H9 (cell line): ENCODE measurements around the gene RUNX2. TPM values are rescaled to one million over a fixed set of nuclear protein-coding genes. Genes with fewer than 3 reads are reported as not detected.

ENCODE experiments used
- DNase-seq: peaks from one replicate; pipeline ENCODE4 v3.0.0-alpha.2; 2017
- H2AFZ ChIP-seq: one replicate; pipeline ENCODE4 v1.6.1; 2013; ENCODE audit warnings: mild to moderate bottlenecking, low read length, control low read depth, moderate library complexity
- H2AK5ac ChIP-seq: 2 replicates; pipeline ENCODE4 v1.6.1; 2013; ENCODE audit warnings: low read length, control low read depth, mixed read lengths; ENCODE audit not compliant: insufficient read length
- H2BK120ac ChIP-seq: one replicate; pipeline ENCODE4 v1.6.1; 2013; ENCODE audit warnings: low read depth, mild to moderate bottlenecking, low read length, control low read depth, inconsistent platforms; ENCODE audit not compliant: poor library complexity, severe bottlenecking
- H2BK12ac ChIP-seq: 2 replicates; pipeline ENCODE4 v1.6.1; 2013; ENCODE audit warnings: low read length, control low read depth, mixed read lengths, low read depth; ENCODE audit not compliant: insufficient read length
- H2BK15ac ChIP-seq: 2 replicates; pipeline ENCODE4 v1.6.1; 2013; ENCODE audit warnings: low read depth, low read length, control low read depth
- H2BK20ac ChIP-seq: one replicate; pipeline ENCODE4 v1.6.1; 2013; ENCODE audit warnings: low read depth, mild to moderate bottlenecking, low read length, control low read depth, inconsistent platforms; ENCODE audit not compliant: poor library complexity, severe bottlenecking
- H2BK5ac ChIP-seq: 2 replicates; pipeline ENCODE4 v1.6.1; 2013; ENCODE audit warnings: low read length, control low read depth, mixed read lengths; ENCODE audit not compliant: insufficient read length
- H3K14ac ChIP-seq: 2 replicates; pipeline ENCODE4 v1.6.1; 2013; ENCODE audit warnings: low read length, control low read depth; ENCODE audit not compliant: insufficient read depth
- H3K18ac ChIP-seq: 2 replicates; pipeline ENCODE4 v1.6.1; 2013; ENCODE audit warnings: low read depth, mild to moderate bottlenecking, mixed read lengths, low read length, control low read depth; ENCODE audit not compliant: insufficient read length
- H3K23ac ChIP-seq: 2 replicates; pipeline ENCODE4 v1.6.1; 2013; ENCODE audit warnings: low read length, control low read depth, mixed read lengths, low read depth; ENCODE audit not compliant: insufficient read length
- H3K23me2 ChIP-seq: 2 replicates; pipeline ENCODE4 v1.6.1; 2013; ENCODE audit warnings: low read depth, mild to moderate bottlenecking, mixed read lengths, low read length, control low read depth; ENCODE audit not compliant: insufficient read length, poor library complexity, severe bottlenecking
- H3K27ac ChIP-seq: 2 replicates; pipeline ENCODE4 v1.5.1; 2013; ENCODE audit warnings: low read length, control low read depth, mixed read lengths, low read depth; ENCODE audit not compliant: insufficient read length
- H3K27me3 ChIP-seq: 2 replicates; pipeline ENCODE4 v1.6.1; 2013; ENCODE audit warnings: low read length, control low read depth, inconsistent platforms; ENCODE audit not compliant: insufficient read depth
- H3K4ac ChIP-seq: 2 replicates; pipeline ENCODE4 v1.6.1; 2013; ENCODE audit warnings: low read depth, mild to moderate bottlenecking, control low read depth, inconsistent platforms, low read length, moderate library complexity
- H3K4me1 ChIP-seq: 2 replicates; pipeline ENCODE4 v1.6.1; 2013; ENCODE audit warnings: low read length, control low read depth, inconsistent platforms; ENCODE audit not compliant: insufficient read depth
- H3K4me2 ChIP-seq: 2 replicates; pipeline ENCODE4 v1.6.1; 2013; ENCODE audit warnings: low read length, control low read depth, mixed read lengths; ENCODE audit not compliant: insufficient read length, insufficient read depth
- H3K56ac ChIP-seq: 2 replicates; pipeline ENCODE4 v1.6.1; 2013; ENCODE audit warnings: low read depth, mild to moderate bottlenecking, mixed read lengths, low read length, control low read depth; ENCODE audit not compliant: insufficient read length
- H3K79me1 ChIP-seq: 2 replicates; pipeline ENCODE4 v1.6.1; 2013; ENCODE audit warnings: low read depth, mild to moderate bottlenecking, moderate library complexity, low read length, control low read depth, inconsistent platforms; ENCODE audit not compliant: insufficient read depth, poor library complexity, severe bottlenecking
- H3K79me2 ChIP-seq: 2 replicates; pipeline ENCODE4 v1.6.1; 2013; ENCODE audit warnings: low read length, control low read depth, inconsistent platforms; ENCODE audit not compliant: insufficient read depth
- H3K9ac ChIP-seq: 2 replicates; pipeline ENCODE4 v1.6.1; 2013; ENCODE audit warnings: low read length, control low read depth, mixed read lengths; ENCODE audit not compliant: insufficient read length; ENCODE audit errors: extremely low read depth
- H3K9me3 ChIP-seq: one replicate; pipeline ENCODE4 v1.6.1; 2013; ENCODE audit warnings: low read depth, low read length, inconsistent platforms; ENCODE audit not compliant: control insufficient read depth
- H3T11ph ChIP-seq: one replicate; pipeline ENCODE4 v1.6.1; 2013; ENCODE audit warnings: mild to moderate bottlenecking, low read length, control low read depth, inconsistent platforms
- H4K20me1 ChIP-seq: one replicate; pipeline ENCODE4 v1.6.1; 2013; ENCODE audit not compliant: control insufficient read depth, insufficient read length, insufficient read depth
- H4K5ac ChIP-seq: 2 replicates; pipeline ENCODE4 v1.6.1; 2013; ENCODE audit warnings: low read depth, mild to moderate bottlenecking, mixed read lengths, low read length, control low read depth; ENCODE audit not compliant: insufficient read length
- H4K8ac ChIP-seq: replicated peaks from 2 replicates; pipeline ENCODE4 v1.6.1; 2013; ENCODE audit warnings: low read length, control low read depth, mixed read lengths, low read depth; ENCODE audit not compliant: insufficient read length
- H4K91ac ChIP-seq: 2 replicates; pipeline ENCODE4 v1.6.1; 2013; ENCODE audit warnings: low read depth, mild to moderate bottlenecking, moderate library complexity, mixed read lengths, low read length, control low read depth; ENCODE audit not compliant: insufficient read length
- H3K27ac Mint-ChIP-seq, 3 experiments: 2 replicates in 2 of 3; 3 replicates in 1 of 3; pipeline ENCODE4 v1.8.0; 2020 to 2021; ENCODE audit warnings: mixed read lengths in 3 of 3, mild to moderate bottlenecking in 1 of 3, moderate library complexity in 1 of 3
- H3K27me3 Mint-ChIP-seq: 2 replicates; pipeline ENCODE4 v1.8.0; 2021; ENCODE audit warnings: low read depth, mild to moderate bottlenecking, moderate library complexity, mixed read lengths
- H3K36me3 Mint-ChIP-seq, 3 experiments: 2 replicates in 2 of 3; 3 replicates in 1 of 3; pipeline ENCODE4 v1.8.0; 2020 to 2021; ENCODE audit warnings: low read depth in 3 of 3, mixed read lengths in 3 of 3; ENCODE audit not compliant: insufficient read depth in 1 of 3
- H3K4me1 Mint-ChIP-seq, 2 experiments: 2 replicates each; pipeline ENCODE4 v1.8.0; 2020; ENCODE audit warnings: mixed read lengths in 2 of 2
- H3K4me3 Mint-ChIP-seq, 2 experiments: 2 replicates in 1 of 2; 3 replicates in 1 of 2; pipeline ENCODE4 v1.8.0; 2020 to 2021; ENCODE audit warnings: mild to moderate bottlenecking in 2 of 2, mixed read lengths in 2 of 2, moderate library complexity in 1 of 2
- H3K9me3 Mint-ChIP-seq, 2 experiments: 2 replicates in 1 of 2; 3 replicates in 1 of 2; pipeline ENCODE4 v1.8.0; 2020; ENCODE audit warnings: mild to moderate bottlenecking in 2 of 2, mixed read lengths in 2 of 2, moderate library complexity in 1 of 2
- CTCF ChIP-seq: fragments of 200-600 bp; sonication (generic); conservative IDR thresholded peaks from 3 replicates; pipeline ENCODE4 v1.8.0; 2021; ENCODE audit warnings: antibody characterized with exemption, mild to moderate bottlenecking
- WGBS: extraction: QIAGEN DNeasy Blood & Tissue Kit; methylation state at CpG from one replicate; pipeline ENCODE4 v1.1.7; 2013; ENCODE audit warnings: missing lambda C conversion rate, low lambda C conversion rate, mixed read lengths; ENCODE audit not compliant: insufficient read length; ENCODE audit errors: extremely low coverage; 5-methylcytosine and 5-hydroxymethylcytosine counted together
- total RNA-seq: library from RNA; stranded (reverse); gene quantifications from 2 replicates; pipeline ENCODE4 v1.2.1, GENCODE V29; 2021

Gene RUNX2
- total RNA-seq, 1 experiment from 2014 or later = 0.15 TPM

GRCh38 chr6:45467853-45468252 is 139.7 kb downstream of the RUNX2 start:
- Histone ChIP-seq H3T11ph (no peak overlapping the region), H3K14ac (no peak overlapping the region)
- no peak for TF ChIP-seq CTCF

More at GRCh38 chr6:45467853-45468252, 139.7 kb downstream of the RUNX2 start:
- Histone ChIP-seq H3K4me2 (no peak overlapping the region), H4K20me1 (no peaks in the 10 kb centered on the region), H3K27ac (no peak overlapping the region), H3K27me3 (no peaks in the 10 kb centered on the region), H2BK120ac (no peak overlapping the region), H3K79me2 (no peaks in the 10 kb centered on the region), H3K9ac (no peak overlapping the region), H3K9me3 (no peaks in the 10 kb centered on the region), H3K23me2 (no peaks in the 10 kb centered on the region), H3K56ac (no peak overlapping the region), H3K4me1 (no peaks in the 10 kb centered on the region), H4K5ac (no peak overlapping the region), H2BK5ac (no peak overlapping the region), H3K23ac (no peak overlapping the region), H2BK12ac (no peak overlapping the region), H3K18ac (no peak overlapping the region), H3K79me1 (no peaks in the 10 kb centered on the region), H2AK5ac (no peak overlapping the region), H2BK15ac (no peak overlapping the region), H4K91ac (no peak overlapping the region), H2BK20ac (no peak overlapping the region), H2AFZ (no peak overlapping the region), H3K4ac (no peak overlapping the region), H4K8ac (no peak overlapping the region)
- no peak for DNase-seq
- Mint-ChIP-seq H3K36me3 (no peaks in the 10 kb centered on the region; a peak in 1 of 7 replicates), H3K27me3 (no peaks in the 10 kb centered on the region), H3K4me3 (no peak overlapping the region), H3K9me3 (no peaks in the 10 kb centered on the region), H3K4me1 (no peaks in the 10 kb centered on the region), H3K27ac (no peak overlapping the region)
- 100% methylated on average over 1 of the region's 3 CpGs for WGBS
